K562 treated with DMSO at 1 percent for 12 hours (cell line): ENCODE data around the gene LDB3. TPM values are rescaled to one million over a fixed set of nuclear protein-coding genes. Genes with fewer than 3 reads are reported as not detected.

Source experiments
- total RNA-seq: library from RNA; unstranded; fragments of 300-600 nt; gene quantifications from 2 replicates; pipeline ENCODE4 v1.2.3, GENCODE V29; 2022; ENCODE audit not compliant: insufficient read depth

Gene LDB3, protein sequence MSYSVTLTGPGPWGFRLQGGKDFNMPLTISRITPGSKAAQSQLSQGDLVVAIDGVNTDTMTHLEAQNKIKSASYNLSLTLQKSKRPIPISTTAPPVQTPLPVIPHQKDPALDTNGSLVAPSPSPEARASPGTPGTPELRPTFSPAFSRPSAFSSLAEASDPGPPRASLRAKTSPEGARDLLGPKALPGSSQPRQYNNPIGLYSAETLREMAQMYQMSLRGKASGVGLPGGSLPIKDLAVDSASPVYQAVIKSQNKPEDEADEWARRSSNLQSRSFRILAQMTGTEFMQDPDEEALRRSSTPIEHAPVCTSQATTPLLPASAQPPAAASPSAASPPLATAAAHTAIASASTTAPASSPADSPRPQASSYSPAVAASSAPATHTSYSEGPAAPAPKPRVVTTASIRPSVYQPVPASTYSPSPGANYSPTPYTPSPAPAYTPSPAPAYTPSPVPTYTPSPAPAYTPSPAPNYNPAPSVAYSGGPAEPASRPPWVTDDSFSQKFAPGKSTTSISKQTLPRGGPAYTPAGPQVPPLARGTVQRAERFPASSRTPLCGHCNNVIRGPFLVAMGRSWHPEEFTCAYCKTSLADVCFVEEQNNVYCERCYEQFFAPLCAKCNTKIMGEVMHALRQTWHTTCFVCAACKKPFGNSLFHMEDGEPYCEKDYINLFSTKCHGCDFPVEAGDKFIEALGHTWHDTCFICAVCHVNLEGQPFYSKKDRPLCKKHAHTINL
- total RNA-seq, result not detected in 2 replicates

DNA sequence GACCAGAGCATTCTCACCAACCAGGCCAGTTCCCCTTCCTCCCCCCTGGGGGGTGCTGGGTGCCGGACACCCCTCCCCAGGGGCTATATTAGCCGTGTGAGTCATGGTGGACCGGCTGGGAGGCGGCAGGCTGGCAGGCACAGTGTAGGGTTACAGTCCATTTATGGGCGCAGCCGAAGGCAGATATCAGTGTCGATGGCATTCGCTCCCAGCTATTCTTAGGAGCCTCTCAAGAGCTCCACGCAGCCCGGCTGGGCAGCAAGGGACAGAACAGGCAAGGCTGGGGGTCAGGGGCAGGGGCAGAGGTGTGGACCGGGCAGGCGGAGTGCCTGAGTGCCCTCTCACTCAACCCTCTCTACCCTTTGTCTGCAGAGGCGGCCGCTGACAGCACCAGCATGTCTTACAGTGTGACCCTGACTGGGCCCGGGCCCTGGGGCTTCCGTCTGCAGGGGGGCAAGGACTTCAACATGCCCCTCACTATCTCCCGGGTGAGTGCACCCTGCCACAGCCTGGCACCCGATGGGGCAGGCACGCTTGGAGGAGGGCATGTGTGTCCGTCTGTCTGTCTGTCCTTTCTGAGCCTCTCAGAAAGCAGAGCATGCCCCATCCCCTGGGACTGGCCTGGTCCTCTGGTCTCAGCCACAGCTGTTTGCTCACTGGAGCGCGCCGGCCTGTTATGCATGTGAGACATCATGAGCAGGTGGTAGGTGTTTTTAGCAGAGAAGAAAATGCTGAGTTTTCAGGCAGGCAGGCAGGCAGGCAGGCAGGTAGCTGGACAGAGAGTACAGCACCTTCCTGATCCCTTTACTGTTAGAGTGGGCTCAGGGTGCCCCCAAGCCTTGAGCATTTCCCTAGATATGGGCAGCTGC, at the start of gene LDB3:
LDB3 (plus strand) TSS at position 215 of the 869 bp plus-strand sequence; CDS start at position 396, 181 bp downstream.

DNA sequence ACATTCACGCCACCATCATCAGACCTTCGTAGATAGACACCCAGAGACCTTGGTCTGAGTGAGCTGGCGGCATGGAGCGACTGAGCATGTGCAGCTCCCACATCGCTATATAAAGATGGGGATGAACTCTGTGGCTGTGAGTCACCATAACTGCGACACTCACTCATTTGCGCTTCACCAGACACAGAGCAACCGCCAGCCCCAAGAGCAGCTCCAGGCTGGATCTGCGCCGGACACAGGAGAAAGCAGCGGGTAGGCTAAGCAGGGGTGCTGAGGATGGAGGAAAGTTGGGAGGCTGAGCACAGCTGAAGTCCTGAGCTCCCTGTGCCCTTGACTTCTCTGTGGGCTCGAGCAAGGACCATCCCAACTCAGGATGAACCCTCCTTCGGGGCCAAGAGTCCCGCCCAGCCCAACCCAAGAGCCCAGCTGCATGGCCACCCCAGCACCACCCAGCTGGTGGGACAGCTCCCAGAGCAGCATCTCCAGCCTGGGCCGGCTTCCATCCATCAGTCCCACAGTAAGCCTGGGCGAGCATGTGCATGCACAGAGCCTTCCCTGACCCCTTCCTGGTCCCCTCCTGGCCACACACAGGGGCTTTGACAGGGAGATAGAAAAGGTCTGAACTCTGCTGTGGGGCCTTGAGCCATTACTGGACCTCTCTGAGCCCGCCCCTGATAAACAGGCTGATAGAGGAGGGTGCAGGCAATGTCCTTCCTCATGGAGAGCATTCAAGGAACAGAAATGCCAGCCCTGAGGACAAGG, 13.7 kb upstream of the LDB3 start, which contains the start of gene OPN4:
OPN4 (plus strand) TSS at position 137 of the 762 bp plus-strand sequence; CDS start at position 374, 237 bp downstream.

DNA sequence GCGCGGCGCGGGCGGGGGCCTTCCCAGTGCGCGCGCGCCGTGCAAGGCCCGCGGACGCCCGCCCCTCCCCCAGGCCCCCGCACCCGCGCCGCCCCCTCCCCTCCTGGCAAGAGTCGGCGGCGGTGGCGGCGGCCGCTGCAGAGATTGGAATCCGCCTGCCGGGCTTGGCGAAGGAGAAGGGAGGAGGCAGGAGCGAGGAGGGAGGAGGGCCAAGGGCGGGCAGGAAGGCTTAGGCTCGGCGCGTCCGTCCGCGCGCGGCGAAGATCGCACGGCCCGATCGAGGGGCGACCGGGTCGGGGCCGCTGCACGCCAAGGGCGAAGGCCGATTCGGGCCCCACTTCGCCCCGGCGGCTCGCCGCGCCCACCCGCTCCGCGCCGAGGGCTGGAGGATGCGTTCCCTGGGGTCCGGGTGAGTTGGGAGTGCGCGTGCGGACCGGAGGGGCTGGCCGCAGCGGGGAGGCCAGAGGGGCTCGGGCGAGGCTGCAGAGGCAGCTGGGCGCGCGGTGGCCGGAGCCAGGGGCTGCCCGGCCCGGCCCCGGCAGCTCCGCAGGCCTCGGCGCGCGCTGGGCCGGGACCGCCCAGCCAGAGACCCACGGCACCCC, 88.3 kb downstream of the LDB3 start, which contains the start of gene BMPR1A:
BMPR1A (plus strand) TSS at position 109 of the 602 bp plus-strand sequence. CDS start 119,400 bp downstream, outside the sequence.

Other genes with a start within 250 kb of the LDB3 start
- gene WAPL, start 146.7 kb upstream of the LDB3 start, total RNA-seq, result 5.4 and 17.8 TPM in 2 replicates
- not detected in 2 replicates for gene OPN4, start 14.0 kb upstream of the LDB3 start, total RNA-seq
- 2.8 and 14.7 TPM in 2 replicates for gene BMPR1A, start 88.1 kb downstream of the LDB3 start, total RNA-seq